Right atrium auricular region (tissue), 2 donors: Measurements from ENCODE around the gene DNLZ. TPM values are rescaled to one million over a fixed set of nuclear protein-coding genes. Genes with fewer than 3 reads are reported as not detected.

ENCODE experiments used
- DNase-seq: peaks from one replicate; pipeline ENCODE4 v3.0.0-alpha.2; 2019; ENCODE audit warnings: low spot score
- H3K27ac ChIP-seq, 2 donors: fragments of 200-600 bp; sonication (generic); 1 replicate in 1 of 2; 2 replicates in 1 of 2; pipeline ENCODE4 v1.5.1; 2016 to 2019
- H3K27me3 ChIP-seq, 2 donors: fragments of 200-600 bp; sonication (generic); one replicate each; pipeline versions ENCODE4 v1.5.1 to v1.6.0; 2017 to 2019
- H3K36me3 ChIP-seq: fragments of 200-600 bp; sonication (generic); one replicate; pipeline ENCODE4 v1.5.1; 2016
- H3K4me1 ChIP-seq, 2 donors: fragments of 200-600 bp; sonication (generic); one replicate each; pipeline versions ENCODE4 v1.5.1 to v1.6.0; 2017 to 2019
- H3K4me3 ChIP-seq, 2 donors: fragments of 200-600 bp; sonication (generic); 1 replicate in 1 of 2; 2 replicates in 1 of 2; pipeline ENCODE4 v1.5.1; 2017 to 2019; ENCODE audit warnings: mild to moderate bottlenecking in 1 of 2, moderate library complexity in 1 of 2
- H3K9me3 ChIP-seq, 2 donors: fragments of 200-600 bp; sonication (generic); one replicate each; pipeline ENCODE4 v1.5.1; 2019
- CTCF ChIP-seq, 2 donors: fragments of 200-600 bp; sonication (generic); IDR thresholded peaks; one replicate each; pipeline ENCODE4 v1.5.1; 2019; ENCODE audit warnings: antibody characterized with exemption in 2 of 2
- total RNA-seq, 2 donors: library from RNA; depleted of rRNA; stranded (reverse); fragments of >200 nt; gene quantifications; one replicate each; pipeline ENCODE4 v1.1.0, GENCODE V29; 2016

DNLZ gene
- total RNA-seq, 2 donors from 2014 or later, result 15.4 to 36.6 TPM

GRCh38 chr9:136317695-136318094, 45.8 kb downstream of the DNLZ start:
- TF ChIP-seq CTCF (IDR thresholded peaks at IDR 0.05), result no peak
- Histone ChIP-seq H3K36me3 (no peaks in the 10 kb centered on the region), H3K27me3 (no peaks in the 10 kb centered on the region), H3K27ac (no peak overlapping the region), H3K4me3 (no peak overlapping the region), H3K9me3 (no peaks in the 10 kb centered on the region), H3K4me1 (no peaks in the 10 kb centered on the region)
- no peak for DNase-seq

- H3K27ac ChIP-seq, result no peak overlapping the region
- no peak overlapping the region for H3K4me3 ChIP-seq
- no peaks in the 10 kb centered on the region for H3K9me3 ChIP-seq
- H3K36me3 ChIP-seq, result no peaks in the 10 kb centered on the region
- TF ChIP-seq CTCF (IDR thresholded peaks at IDR 0.05), result no peak
- H3K4me1 ChIP-seq, result no peaks in the 10 kb centered on the region
- no peak for DNase-seq
- no peaks in the 10 kb centered on the region for H3K27me3 ChIP-seq
These were observed 46.5 kb downstream of the DNLZ start for GRCh38 chr9:136316896-136317676.

GRCh38 chr9:136316271-136316751, 47.2 kb downstream of the DNLZ start:
- no peaks in the 10 kb centered on the region for H3K36me3 ChIP-seq
- H3K4me1 ChIP-seq, result no peaks in the 10 kb centered on the region
- no peaks in the 10 kb centered on the region for H3K27me3 ChIP-seq
- H3K9me3 ChIP-seq, result no peaks in the 10 kb centered on the region
- no peak for TF ChIP-seq CTCF (IDR thresholded peaks at IDR 0.05)
- H3K4me3 ChIP-seq, result no peak overlapping the region
- no peak for DNase-seq
- H3K27ac ChIP-seq, result no peak overlapping the region

- no peaks in the 10 kb centered on the region for H3K36me3 ChIP-seq
- H3K27me3 ChIP-seq, result no peaks in the 10 kb centered on the region
- H3K27ac ChIP-seq, result no peak overlapping the region
- H3K4me1 ChIP-seq, result no peaks in the 10 kb centered on the region
- no peak for DNase-seq
- H3K4me3 ChIP-seq, result no peak overlapping the region
- no peak for TF ChIP-seq CTCF (IDR thresholded peaks at IDR 0.05)
- no peaks in the 10 kb centered on the region for H3K9me3 ChIP-seq
These were observed 48.6 kb downstream of the DNLZ start for GRCh38 chr9:136314944-136315343.

- TF ChIP-seq CTCF (IDR thresholded peaks at IDR 0.05), result no peak
- no peak for DNase-seq
These were observed 49.5 kb downstream of the DNLZ start for GRCh38 chr9:136314056-136314416.

More at GRCh38 chr9:136314056-136314416, 49.5 kb downstream of the DNLZ start:
- Histone ChIP-seq H3K27ac (no peak overlapping the region), H3K4me3 (no peak overlapping the region), H3K27me3 (no peaks in the 10 kb centered on the region), H3K4me1 (no peaks in the 10 kb centered on the region), H3K9me3 (no peaks in the 10 kb centered on the region), H3K36me3 (no peaks in the 10 kb centered on the region)
